ENCODE measurements around the gene MRNIP.
A peak's percentile ranks its signal among the peaks of the same experiment; 100 is the strongest.
"Not testable (repeated sequence)": the region's sequence is repeated elsewhere in the genome, so short reads cannot be mapped to it uniquely, and the experiment has no call there.

Gene MRNIP

DNA sequence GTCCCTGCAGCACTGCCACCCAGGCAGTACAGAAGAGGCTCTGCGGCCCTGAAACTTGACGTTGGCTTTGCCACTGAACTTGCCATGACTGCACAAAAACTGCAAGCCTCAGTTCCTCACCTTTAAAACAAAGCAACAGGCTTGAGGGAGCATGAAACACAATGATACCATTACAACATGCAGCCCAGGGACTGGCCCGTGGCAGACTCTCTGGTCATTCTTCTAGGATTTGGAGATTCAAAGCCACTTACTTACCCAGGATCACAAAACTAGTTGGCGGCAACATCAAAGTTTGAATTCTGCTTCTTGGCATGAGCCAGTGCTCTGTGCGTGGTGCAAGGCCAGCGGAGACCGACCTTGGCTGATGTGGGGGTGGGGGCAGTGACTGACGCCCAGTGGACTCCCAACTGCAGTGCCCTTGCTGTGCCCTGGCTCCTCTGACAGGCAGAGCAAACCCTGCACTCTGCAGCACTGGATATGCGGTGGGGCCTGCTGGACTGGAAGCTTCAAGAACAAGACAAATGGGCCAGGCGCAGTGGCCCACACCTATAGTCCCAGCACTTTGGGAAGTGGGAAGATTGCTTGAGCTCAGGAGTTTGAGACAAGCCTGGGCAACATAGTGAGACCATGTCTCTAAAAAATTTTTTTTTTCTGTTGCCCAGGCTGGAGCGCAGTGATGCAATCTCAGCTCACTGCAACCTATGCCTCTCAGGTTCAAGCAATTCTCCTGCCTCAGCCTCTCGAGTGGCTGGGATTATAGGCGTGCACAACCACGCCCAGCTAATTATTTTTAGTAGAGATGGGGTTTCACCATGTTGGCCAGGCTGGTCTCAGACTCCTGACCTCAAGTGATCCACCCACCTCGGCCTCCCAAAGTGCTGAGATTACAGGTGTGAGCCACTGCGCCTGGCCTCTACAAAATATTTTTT, 19.0 kb downstream of the MRNIP start:
- DNase-seq (ENCODE audit: low read depth) = no peak

DNA sequence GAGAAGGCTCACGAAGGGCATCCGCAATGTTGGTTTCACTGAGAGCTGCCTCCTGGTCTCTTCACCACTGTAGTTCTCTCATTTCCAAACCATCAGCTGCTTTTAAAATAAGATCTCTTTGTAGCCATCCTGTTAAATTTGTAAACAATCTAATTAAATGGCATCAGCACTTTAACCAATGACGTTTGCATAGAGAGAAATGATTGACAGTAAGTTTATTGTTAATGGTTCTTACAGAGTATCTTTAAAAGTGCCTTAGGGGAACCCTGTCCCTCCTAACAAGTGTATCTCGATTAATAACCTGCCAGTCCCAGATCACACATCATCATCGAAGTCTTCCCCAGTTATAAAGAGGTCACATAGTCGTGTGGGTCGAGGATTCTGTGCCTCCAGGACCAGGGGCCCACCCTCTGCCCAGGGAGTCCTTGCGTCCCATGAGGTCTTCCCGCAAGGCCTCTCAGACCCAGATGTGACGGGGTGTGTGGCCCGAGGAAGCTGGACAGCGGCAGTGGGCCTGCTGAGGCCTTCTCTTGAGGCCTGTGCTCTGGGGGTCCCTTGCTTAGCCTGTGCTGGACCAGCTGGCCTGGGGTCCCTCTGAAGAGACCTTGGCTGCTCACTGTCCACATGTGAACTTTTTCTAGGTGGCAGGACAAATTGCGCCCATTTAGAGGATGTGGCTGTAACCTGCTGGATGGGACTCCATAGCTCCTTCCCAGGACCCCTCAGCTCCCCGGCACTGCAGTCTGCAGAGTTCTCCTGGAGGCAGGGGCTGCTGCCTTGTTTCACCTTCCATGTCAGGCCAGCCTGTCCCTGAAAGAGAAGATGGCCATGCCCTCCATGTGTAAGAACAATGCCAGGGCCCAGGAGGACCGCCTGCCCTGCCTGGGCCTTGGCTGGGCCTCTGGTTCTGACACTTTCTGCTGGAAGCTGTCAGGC, 21.3 kb downstream of the MRNIP start:
- no peak for DNase-seq (ENCODE audit: low read depth)

DNA sequence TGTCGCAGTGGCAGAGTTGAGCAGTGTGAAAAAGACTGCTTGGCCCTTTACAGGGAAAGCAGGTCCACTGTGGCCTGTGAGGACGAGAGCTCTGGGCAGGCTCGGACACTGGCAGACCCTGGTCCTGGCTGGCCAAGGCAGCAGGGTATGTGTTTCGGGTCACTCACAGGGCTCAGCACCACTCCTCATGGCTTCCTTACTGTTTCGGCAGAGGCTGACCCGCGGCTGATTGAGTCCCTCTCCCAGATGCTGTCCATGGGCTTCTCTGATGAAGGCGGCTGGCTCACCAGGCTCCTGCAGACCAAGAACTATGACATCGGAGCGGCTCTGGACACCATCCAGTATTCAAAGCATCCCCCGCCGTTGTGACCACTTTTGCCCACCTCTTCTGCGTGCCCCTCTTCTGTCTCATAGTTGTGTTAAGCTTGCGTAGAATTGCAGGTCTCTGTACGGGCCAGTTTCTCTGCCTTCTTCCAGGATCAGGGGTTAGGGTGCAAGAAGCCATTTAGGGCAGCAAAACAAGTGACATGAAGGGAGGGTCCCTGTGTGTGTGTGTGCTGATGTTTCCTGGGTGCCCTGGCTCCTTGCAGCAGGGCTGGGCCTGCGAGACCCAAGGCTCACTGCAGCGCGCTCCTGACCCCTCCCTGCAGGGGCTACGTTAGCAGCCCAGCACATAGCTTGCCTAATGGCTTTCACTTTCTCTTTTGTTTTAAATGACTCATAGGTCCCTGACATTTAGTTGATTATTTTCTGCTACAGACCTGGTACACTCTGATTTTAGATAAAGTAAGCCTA, 22.2 kb downstream of the MRNIP start:
- DNase-seq (ENCODE audit: low read depth) = no peak

DNA sequence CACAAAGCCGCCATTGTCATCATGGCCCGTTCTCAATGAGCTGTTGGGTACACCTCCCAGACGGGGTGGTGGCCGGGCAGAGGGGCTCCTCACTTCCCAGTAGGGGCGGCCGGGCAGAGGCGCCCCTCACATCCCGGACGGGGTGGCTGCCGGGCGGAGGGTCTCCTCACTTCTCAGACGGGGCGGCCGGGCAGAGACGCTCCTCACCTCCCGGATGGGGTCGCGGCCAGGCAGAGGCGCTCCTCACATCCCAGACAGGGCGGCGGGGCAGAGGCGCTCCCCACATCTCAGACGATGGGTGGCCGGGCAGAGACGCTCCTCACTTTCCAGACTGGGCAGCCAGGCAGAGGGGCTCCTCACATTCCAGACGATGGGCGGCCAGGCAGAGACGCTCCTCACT, 23.7 kb downstream of the MRNIP start:
- DNase-seq (ENCODE audit: low read depth) = not testable (repeated sequence)

DNA sequence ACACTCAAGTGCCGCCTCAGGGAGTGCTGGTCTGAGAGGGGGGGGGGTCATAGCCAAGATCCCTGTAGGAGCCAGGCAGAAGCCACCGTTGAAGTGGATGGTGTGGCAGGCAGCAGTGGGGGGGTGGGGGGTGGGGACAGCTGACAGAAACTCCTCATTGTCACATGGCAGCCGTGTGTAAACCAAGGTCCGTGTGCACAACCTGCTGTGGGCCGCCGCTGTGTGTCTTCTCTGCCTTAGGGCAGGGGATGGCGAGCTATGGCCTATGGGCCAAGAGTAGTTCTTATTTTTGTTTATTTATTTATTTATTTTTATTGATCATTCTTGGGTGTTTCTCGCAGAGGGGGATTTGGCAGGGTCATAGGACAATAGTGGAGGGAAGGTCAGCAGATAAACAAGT, 24.5 kb downstream of the MRNIP start:
- DNase-seq (ENCODE audit: low read depth) = no peak

DNA sequence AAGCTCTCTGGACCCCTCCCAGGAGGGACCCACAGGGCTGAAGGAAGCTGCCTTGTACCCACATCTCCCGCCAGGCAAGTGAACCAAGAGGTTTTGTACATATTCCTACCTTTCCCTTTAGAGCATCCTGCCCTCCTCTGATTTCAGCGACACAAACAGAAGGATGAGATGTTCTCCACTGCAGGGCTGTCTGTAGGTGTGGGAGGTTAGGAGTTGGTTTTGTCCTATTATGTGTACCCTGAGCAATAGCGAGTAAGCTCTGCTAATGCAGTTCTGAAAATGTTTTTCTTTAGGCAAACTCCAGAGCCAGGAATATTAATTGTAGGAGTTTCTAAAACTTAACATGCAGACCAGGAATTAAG, 24.9 kb downstream of the MRNIP start:
- no peak for DNase-seq (ENCODE audit: low read depth)

DNA sequence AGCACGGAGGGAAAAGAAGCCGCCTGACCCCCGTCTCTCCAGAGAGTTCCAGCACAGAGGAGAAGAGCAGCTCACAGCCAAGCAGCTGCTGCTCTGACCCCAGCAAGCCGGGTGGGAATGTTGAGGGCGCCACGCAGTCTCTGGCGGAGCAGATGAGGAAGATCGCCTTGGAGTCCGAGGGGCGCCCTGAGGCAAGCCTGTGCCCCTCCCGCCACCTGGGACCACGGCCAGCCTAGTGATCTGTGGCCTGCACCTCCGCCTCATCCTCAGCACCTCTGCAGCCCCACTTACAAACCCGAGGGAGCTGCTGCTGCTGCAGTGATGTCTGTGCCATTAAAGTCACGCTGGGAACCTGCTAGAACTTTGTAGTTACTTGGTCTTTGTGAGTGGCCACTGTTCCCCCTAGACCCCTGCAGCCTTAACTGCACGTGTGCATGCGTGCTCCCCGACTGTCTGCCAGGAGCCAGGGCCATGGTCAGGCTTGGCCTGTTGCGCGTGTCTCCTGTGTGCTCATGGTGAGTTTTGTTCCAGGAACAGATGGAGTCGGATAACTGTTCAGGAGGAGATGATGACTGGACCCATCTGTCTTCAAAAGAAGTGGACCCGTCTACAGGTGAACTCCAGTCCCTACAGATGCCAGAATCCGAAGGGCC, 25.4 kb downstream of the MRNIP start:
- DNase-seq (ENCODE audit: low read depth) = no peak

DNA sequence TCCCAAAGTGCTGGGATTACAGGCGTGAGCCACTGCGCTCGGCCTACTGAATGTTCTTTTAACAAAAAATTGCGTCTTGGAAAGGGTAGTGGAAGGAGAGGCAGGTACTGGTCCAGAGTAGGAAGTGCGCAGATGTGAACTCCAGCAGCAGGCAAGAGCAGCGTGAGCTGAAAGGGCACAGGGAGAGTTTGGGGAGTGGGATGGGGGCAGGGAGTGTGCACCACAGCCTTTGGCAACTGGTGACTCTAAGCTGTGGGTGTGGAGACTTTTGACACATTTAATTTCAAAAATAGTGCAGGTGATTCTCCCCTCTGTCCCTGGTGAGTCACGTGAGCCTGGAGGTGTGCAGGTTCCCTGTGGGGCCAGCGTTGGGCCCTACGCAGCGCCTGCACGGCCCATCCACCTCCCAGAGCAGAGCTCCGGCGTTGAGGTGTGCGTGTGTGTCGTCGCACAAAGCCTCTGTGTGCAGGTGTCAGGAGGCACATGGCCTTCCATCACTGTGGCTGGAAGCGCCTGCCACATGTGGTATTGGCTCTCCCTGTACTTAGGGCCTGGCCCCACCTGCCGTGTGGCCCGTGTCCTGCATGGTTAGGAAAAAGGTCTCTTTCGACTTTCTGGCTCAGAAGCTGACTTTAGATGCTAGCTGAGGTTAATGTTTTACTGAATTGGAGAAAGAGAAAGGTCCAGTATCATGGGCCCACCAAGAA, 26.4 kb downstream of the MRNIP start:
- no peak for DNase-seq (ENCODE audit: low read depth)

DNA sequence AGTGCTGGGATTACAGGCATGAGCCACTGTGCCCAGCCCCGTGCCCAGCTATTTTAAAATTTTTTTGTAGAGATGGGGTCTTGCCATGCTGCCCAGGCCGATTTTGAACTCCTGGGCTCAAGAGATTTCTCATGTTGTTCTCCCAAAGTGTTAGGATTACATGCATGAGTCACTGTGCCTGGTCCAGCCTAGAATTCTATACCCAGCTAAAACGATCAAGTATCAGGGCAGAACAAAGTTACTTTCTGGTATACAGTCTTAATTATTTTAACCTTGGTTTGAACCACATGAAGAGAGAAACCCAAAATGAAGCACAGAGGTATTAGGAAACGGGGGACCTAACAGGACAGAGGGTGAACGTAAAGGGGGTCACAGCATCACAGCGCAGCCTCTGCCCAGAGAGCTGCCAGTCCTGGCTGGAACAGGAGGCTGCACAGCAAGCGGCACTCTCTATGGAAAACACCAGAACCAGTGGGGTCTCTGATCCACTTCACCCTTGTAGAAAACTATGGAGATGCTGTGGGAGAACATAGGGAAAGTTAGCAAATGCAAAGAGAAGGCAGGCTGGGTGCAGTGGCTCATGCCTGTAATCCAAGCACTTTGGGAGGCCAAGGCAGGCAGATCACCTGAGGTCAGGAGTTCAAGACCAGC, 27.7 kb downstream of the MRNIP start:
- no peak for DNase-seq (ENCODE audit: low read depth)

DNA sequence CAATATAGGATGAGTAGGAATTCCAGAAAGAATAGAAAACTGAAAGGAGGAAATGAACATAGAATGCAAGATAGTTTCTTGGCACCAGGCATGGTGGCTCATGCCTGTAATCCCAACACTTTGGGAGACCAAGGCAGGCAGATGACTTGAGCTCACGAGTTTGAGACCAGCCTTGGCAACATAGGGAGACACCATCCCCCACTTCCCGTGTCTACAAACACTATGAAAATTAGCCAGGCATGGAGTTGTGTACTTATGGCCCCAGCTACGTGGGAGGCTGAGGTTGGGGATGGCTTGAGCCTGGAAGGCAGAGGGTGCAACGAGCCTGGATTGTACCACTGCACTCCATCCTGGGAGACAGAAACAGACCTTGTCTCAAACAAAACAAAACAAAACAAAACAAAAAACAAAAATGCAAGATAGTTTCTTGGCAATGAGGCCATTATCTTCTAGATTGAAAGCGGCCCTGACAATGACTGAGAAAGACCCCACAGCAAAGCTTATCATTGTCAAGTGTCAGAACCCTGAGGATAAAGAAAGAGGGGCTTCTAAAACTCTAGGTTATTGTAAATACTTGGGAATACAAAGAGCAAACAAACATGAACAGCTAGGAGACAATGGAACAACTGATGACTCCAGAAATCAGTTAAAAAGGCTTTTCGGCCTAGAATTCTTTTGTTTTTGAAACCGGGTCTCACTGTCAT, 28.7 kb downstream of the MRNIP start:
- DNase-seq (ENCODE audit: low read depth) = no peak

DNA sequence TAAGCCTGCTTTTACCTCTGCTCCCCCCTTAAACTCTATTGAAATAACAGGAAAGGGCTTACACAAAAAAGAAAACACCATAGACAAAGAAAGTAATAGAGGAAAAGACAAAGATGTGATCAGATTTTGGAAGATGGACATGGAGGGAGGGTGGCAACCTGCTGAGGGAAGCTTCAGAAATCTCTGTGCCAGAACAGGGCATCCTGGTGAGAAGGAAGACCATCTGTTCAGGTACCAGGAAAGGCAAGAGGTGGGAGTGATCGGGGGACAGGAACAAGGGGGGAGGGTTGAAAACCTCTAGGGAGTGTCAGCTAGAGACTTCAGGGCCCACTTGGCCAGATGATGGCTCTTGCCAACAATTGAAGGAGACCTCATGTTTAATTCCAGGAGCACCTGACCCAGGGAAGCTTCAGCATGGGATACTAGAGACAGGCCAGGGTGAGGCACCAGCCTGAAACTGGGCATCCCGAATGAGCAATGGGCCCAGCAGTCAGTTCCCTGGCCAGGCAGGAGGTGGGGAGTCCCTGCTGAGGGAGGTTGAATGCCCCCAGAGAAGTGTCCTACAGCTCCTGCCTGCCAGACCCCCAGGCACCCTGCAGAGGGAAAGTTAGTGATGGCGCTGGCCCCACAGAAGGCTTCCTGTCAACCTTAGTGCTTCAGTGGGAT, 29.7 kb downstream of the MRNIP start:
- DNase-seq (ENCODE audit: low read depth) = no peak

DNA sequence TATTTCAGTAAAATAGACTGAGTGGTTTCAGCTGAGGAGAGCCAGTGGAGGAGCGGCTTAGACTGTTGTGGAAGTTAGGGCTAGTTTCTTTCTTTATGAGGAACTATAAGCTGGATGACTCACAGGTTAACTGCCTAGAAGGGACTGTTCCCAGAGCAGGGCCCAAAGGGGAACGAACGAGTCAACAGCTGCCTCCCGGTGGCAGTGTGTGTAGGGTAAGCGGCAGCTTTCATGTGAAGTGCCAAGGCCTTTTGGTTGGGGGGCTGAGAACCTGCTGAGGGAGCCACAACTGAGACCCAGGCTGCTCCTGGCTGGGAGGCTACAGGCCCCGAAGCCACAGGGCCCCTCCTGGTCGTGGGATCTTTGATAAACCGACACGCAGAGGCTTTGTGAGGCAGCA, 30.9 kb downstream of the MRNIP start:
- peak; percentile 47 for DNase-seq (ENCODE audit: low read depth)

DNA sequence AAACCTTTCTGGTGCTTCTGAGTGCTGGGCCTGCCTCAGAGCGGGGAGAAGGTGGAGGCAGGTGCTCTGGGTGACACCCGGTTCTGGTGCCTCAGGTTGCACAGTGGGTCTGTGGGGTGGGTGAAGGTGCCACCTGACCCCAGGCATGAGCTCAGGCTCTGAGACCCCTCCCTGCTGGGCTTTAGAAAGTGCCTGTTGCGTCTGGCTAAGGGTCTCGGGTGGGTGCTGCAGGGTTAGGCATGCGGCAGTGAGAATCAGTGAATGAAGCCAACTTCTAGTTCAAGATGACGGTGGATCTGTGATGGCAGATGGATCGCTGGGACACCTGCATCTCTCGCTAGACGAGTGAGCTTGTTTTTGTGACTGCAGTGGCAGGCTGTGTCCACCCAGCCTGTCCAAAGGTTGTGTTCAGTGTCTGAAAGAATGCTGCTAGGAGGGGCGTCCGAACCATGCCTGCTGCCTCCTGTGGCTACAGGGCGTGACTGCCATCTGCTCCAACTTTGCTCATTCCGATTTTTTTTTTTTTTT, 32.9 kb downstream of the MRNIP start:
- no peak for DNase-seq (ENCODE audit: low read depth)

DNA sequence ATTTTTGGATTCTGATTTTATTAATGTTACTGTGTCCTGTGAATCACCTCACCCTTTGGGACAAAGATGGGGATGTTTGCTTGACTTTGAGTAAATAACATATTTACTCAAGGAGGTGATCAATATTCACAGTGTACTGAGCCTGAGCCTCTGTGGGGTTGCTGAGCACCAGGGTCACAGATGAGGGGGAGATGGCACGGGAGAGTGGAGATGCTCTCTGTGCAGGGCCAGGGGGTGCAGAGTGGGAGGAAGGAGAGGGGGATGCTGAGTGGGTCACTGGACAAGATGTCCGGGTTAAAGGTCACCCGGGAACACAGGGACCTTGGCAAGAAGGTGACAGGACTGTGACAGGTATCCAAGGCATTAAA, 33.9 kb downstream of the MRNIP start:
- no peak for DNase-seq (ENCODE audit: low read depth)

DNA sequence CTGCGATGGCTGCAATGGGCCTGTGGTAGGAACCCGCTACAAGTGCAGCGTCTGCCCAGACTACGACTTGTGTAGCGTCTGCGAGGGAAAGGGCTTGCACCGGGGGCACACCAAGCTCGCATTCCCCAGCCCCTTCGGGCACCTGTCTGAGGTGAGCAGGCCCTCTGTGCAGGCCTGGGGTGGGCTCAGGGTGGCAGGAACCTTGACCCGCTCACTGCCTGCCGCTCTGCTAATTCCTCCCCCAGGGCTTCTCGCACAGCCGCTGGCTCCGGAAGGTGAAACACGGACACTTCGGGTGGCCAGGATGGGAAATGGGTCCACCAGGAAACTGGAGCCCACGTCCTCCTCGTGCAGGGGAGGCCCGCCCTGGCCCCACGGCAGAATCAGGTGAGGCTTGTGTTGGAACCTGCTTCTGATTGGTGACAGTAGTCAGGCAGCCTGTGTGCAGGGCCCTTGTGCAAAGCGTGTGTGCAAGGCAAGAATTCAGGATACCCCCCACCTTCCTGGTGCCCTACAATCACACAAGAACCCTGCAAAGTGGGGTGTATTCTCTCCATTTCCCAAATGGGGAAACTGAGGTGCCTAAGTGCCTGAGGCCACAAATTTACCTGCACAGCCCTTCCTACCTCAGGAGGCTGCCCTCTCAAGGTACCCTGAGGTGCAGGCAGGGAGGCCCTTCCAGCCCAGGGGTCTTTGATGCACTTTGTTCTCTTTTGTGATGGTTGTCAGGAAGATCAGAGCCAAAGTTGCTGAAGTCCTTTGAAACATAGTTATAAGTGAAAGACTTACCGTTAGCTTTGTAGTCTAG, 34.5 kb downstream of the MRNIP start:
- DNase-seq (ENCODE audit: low read depth) = no peak

DNA sequence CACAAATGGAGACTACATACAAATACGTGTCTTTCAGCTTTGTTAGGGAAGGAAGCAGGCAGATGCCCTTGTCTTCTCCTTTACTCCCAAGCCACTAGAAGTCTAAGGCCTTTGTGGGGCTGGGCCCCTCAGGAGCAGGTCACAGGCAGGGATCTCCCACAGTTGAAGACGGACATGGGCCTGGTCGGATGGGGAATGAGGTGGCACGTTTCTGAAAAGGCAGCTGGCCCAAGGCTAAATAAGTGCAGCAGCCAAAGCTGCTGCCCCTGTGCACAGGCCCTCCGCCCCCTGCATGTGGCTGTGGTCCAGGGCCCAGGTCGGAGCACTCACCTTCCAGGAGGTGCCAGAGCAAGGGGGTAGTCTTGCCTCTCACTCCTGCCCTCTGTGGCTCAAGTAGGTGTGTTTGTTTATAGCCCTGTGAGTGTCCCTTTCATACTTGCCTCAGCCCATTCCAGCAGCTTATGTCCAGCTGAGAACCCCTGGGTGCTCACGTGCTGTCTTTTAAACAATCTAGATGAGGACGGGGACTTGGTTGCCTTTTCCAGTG, 36.1 kb downstream of the MRNIP start:
- DNase-seq (ENCODE audit: low read depth) = no peak

DNA sequence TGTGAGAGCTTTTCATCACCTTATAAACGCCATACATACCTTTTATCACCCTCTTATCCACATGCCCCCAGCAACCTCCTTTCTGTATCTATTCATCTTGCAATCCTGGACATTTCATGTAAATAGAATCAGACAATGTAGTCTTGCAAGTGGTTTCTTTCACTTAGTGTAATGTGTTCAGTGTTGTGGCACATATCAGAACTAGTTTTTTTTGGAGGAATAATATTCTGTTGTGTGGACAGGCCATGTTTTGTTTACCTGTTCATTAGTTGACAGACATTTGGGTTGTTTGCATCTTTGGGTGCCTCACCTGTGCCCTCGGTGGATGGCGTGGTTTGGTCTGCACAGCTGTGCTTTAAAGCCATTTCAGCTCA, 36.6 kb downstream of the MRNIP start:
- no peak for DNase-seq (ENCODE audit: low read depth)
